Right lobe of liver (tissue), 6 donors: Measurements from ENCODE around the gene ALG13. TPM values are rescaled to one million over a fixed set of nuclear protein-coding genes. Genes with fewer than 3 reads are reported as not detected.
A peak's percentile ranks its signal among the peaks of the same experiment; 100 is the strongest.

Experiments used
- ATAC-seq, 4 donors: fragments of 200-7000 bp; cut with Tn5 transposase; one replicate each; pipeline ENCODE4 v1.9.1; 2020; ENCODE audit warnings: mild to moderate bottlenecking in 4 of 4, moderate library complexity in 4 of 4
- DNase-seq, 3 donors: peaks; one replicate each; pipeline ENCODE4 v3.0.0-alpha.2; 2020
- H3K27ac ChIP-seq, 3 donors: fragments of 200-600 bp; one replicate each; pipeline ENCODE4 v1.8.0; 2022
- H3K27me3 ChIP-seq, 2 donors: fragments of 200-600 bp; one replicate each; pipeline ENCODE4 v1.8.0; 2022
- H3K36me3 ChIP-seq, 4 donors: fragments of 200-600 bp; sonication (generic) in 1 of 4; one replicate each; pipeline versions ENCODE4 v1.5.1 to v1.8.0; 2017 to 2022; ENCODE audit warnings: control low read depth in 1 of 4
- H3K4me1 ChIP-seq, 4 donors: fragments of 200-600 bp; sonication (generic) in 1 of 4; one replicate each; pipeline versions ENCODE4 v1.5.1 to v1.8.0; 2017 to 2022; ENCODE audit warnings: control low read depth in 1 of 4
- H3K4me3 ChIP-seq, 3 donors: fragments of 200-600 bp; one replicate each; pipeline ENCODE4 v1.8.0; 2022
- H3K9me3 ChIP-seq, 4 donors: fragments of 200-600 bp; sonication (generic) in 1 of 4; one replicate each; pipeline versions ENCODE4 v1.5.1 to v1.8.0; 2017 to 2022; ENCODE audit warnings: control low read depth in 1 of 4
- POLR2A ChIP-seq: fragments of 450-650 bp; IDR thresholded peaks from one replicate; pipeline ENCODE4 v1.6.1; 2017; ENCODE audit warnings: antibody characterized with exemption, mild to moderate bottlenecking
- WGBS: methylation state at CpG from one replicate; pipeline ENCODE4 v1.1.6; 2018; ENCODE audit warnings: low coverage, low lambda C conversion rate; ENCODE audit not compliant: insufficient coverage; ENCODE audit errors: missing lambda C conversion rate; 5-methylcytosine and 5-hydroxymethylcytosine counted together
- intact Hi-C, 2 donors: fragments of 100-400 bp; cut with DNase I; formaldehyde crosslinking; loops; one replicate each; pipeline versions ENCODE4 v1.11.2 to v1.14.1; 2022
- total RNA-seq, 6 experiments: library from RNA; depleted of rRNA in 2 of 6; stranded (reverse); fragments of >200 nt in 2 of 6; fragmentation: NEBNext Ultra II Directional in 3 of 6; extraction: Animal tissue kit (Norgen Biotek cat#: 25700) in 3 of 6; gene quantifications; one replicate each; pipeline versions ENCODE4 v1.1.0 to v1.2.4, GENCODE V29; 2016 to 2023
- TF ChIP-seq, protein P1 (sequence below), 4 donors: fragments of 200-600 bp in 3 of 4; fragments of 450-650 bp in 1 of 4; IDR thresholded peaks; one replicate each; pipeline versions ENCODE4 v1.5.1 to v1.8.0; 2016 to 2022; ENCODE audit warnings: antibody characterized with exemption in 4 of 4, mild to moderate bottlenecking in 2 of 4
- donor health status: DM: no; HTN: yes; CAD: no.
- donor health status: DM: no; HTN: no; CAD: no.
- donor health status: DM: no; HTN: no; CAD: no.
- donor health status: DM: no; HTN: yes; CAD: no.
- donor health status: DM: no; HTN: yes; CAD: no.

ALG13 gene
- total RNA-seq, 6 experiments from 2014 or later, result 17.8 to 50.6 (median 25.7) TPM

DNA sequence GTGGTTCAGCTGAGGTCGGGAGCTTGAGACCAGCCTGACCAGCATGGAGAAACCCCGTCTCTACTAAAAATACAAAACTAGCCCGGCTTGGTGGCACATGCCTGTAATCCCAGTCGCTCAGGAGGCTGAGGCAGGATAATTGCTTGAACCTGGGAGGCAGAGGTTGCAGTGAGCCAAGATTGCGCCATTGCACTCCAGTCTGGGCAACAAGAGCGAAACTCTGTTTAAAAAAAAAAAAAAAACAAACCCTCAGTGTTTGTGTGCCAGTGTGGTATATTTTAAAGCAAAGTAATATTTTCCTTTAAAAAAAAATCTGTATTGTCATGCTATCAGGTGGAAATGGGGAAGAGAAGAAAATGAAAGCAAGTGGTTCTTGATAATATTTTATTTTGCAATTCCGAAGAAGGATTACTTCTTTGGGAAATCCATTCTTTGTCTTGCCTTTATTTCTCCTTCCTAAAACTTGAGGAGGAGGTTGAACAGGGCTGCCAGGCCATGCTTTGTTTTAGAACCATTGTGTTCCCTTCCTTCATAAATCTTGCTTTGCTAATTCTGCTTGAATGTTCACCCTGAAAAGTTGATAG, 14.4 kb downstream of the ALG13 start:
- Histone ChIP-seq H3K4me1 (no peaks in the 10 kb centered on the region), H3K36me3 (no peaks in the 10 kb centered on the region), H3K27me3 (peaks cover 0 to 3% of the 10 kb centered on the region in 2 donors), H3K4me3 (no peak overlapping the region), H3K9me3 (no peaks in the 10 kb centered on the region), H3K27ac (no peak overlapping the region)
- ATAC-seq (peak in 1 of 4 donors; percentile 75), DNase-seq (no peak)
- TF ChIP-seq, protein P1, sequence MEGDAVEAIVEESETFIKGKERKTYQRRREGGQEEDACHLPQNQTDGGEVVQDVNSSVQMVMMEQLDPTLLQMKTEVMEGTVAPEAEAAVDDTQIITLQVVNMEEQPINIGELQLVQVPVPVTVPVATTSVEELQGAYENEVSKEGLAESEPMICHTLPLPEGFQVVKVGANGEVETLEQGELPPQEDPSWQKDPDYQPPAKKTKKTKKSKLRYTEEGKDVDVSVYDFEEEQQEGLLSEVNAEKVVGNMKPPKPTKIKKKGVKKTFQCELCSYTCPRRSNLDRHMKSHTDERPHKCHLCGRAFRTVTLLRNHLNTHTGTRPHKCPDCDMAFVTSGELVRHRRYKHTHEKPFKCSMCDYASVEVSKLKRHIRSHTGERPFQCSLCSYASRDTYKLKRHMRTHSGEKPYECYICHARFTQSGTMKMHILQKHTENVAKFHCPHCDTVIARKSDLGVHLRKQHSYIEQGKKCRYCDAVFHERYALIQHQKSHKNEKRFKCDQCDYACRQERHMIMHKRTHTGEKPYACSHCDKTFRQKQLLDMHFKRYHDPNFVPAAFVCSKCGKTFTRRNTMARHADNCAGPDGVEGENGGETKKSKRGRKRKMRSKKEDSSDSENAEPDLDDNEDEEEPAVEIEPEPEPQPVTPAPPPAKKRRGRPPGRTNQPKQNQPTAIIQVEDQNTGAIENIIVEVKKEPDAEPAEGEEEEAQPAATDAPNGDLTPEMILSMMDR (IDR thresholded peaks at IDR 0.05), result no peak
- TF ChIP-seq POLR2A, result no peak
- intact Hi-C loops, result no loop called here
- WGBS, result 54% methylated on average over 7 of the region's 7 CpGs

DNA sequence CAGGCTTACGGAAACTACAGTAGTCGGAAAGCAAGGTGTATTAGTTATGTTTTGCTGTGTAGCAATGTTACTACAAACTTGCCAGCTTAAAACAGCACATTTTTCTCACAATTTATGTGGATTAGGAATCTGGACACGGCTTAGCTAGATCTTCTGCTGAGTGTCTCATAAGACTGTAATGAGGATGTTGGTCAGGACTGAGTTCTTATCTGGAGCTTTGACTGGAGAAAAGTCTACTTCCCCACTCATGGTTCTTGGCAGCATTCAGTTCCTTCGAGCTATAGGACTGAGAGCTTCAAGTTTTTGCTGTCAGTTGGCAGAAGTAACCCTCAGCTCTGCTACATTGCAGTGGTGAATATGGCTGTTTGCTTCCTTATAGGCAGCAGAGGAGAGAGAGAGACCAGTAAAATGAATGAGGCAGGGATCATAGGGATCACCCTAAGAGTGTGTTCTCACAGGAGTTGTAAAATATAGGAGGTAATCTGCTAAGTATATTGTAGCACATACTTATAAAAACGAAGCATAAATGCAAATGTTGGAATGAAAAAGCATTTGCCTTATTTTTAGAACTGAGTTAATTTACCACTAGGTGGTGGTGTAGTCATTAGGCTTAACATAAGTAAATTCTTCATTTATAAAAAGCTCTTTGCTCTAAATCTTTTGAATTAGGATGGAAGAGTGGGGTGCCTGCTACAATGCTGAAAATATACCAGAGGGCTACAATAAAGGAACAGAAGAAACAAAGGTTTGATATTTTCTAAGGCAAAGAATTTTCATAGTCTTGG, 38.6 kb downstream of the ALG13 start:
- intact Hi-C loops, result no loop called here
- ATAC-seq, result peak in 1 of 4 donors; percentile 30
- DNase-seq, result no peak

DNA sequence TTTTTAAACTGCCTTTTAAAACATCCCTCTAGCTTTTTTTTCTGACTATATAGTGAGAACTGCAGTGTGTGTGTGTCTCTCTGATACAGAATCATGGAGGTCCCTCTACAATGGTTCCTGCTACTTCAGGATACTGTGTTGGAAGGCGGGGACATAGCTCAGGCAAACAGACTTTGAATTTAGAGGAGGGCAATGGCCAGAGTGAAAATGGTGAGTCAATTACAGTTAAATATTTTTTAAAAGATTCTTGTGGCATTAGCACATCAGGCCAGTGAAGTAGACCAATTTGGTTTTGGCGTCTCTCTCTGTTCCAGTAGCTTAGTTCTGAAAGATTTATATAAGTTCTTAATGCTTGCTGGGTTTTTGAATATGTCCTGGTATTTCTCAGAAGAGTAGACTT, 47.1 kb downstream of the ALG13 start:
- DNase-seq, result no peak
- Histone ChIP-seq H3K4me1 (no peaks in the 10 kb centered on the region), H3K4me3 (no peak overlapping the region), H3K36me3 (peaks cover 0 to 4% (median 0%) of the 10 kb centered on the region in 4 donors), H3K27ac (no peak overlapping the region), H3K27me3 (no peaks in the 10 kb centered on the region), H3K9me3 (no peaks in the 10 kb centered on the region)
- intact Hi-C loops, result no loop called here
- TF ChIP-seq, protein P1 (IDR thresholded peaks at IDR 0.05), result no peak
- TF ChIP-seq POLR2A, result no peak
- ATAC-seq, result peak in 1 of 4 donors; percentile 67
- WGBS, result 58% methylated on average over 2 of the region's 2 CpGs

More for the DNA sequence above, 38.6 kb downstream of the ALG13 start:
- Histone ChIP-seq H3K4me1 (no peaks in the 10 kb centered on the region), H3K27me3 (no peaks in the 10 kb centered on the region), H3K27ac (no peak overlapping the region), H3K4me3 (no peak overlapping the region), H3K36me3 (no peaks in the 10 kb centered on the region), H3K9me3 (no peaks in the 10 kb centered on the region)
- TF ChIP-seq, protein P1 (IDR thresholded peaks at IDR 0.05), result peak in 3 of 4 donors; percentile 46 to 56 (median 52)
- TF ChIP-seq POLR2A, result no peak
- 42% methylated on average over 5 of the region's 5 CpGs for WGBS

DNA sequence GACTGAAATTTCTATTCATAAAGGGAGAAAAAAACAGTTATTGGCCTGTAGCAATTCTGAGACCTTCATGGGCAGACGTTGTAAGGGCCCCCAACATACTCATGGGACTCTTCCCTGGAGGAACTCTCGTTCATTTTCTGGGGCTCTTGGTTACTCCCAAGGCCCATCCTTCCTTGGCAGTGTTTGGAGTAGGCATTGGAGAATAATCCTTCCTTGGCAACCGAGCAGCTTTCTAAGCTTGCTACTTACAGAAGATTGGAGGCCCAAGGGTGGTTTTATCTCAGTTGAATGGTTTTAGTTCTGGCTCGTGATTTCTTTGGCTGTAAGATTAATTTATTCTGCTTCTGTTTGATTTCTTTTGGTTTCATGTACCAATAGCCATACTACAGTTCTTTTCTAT, 50.4 kb downstream of the ALG13 start:
- 64% methylated on average over 4 of the region's 4 CpGs for WGBS
- no peak for ATAC-seq
- no peak overlapping the region for H3K27ac ChIP-seq
- peaks cover 0 to 4% (median 0%) of the 10 kb centered on the region in 4 donors for H3K36me3 ChIP-seq
- DNase-seq, result no peak
- TF ChIP-seq, protein P1 (IDR thresholded peaks at IDR 0.05), result no peak
- no peak for TF ChIP-seq POLR2A
- no peaks in the 10 kb centered on the region for H3K4me1 ChIP-seq
- H3K27me3 ChIP-seq, result no peaks in the 10 kb centered on the region
- intact Hi-C loops, result no loop called here
- no peaks in the 10 kb centered on the region for H3K9me3 ChIP-seq
- H3K4me3 ChIP-seq, result no peak overlapping the region
